Stimulated activated CD8-positive, alpha-beta memory T cell treated with anti-CD3 and anti-CD28 coated beads, Interleukin-15, amount 100 ng/mL, for 48 hours (primary cell): Measurements from ENCODE around the gene CGRRF1.

ENCODE experiments used
- DNase-seq, 2 donors: peaks; one replicate each; pipeline ENCODE4 v3.0.0-alpha.2; 2020; ENCODE audit warnings: low read depth in 2 of 2

CGRRF1 gene

GRCh38 chr14:54577977-54578376 lies 68.3 kb downstream of the CGRRF1 start:
- no peak for DNase-seq

- DNase-seq: no peak
Measured at GRCh38 chr14:54579621-54580020, 69.9 kb downstream of the CGRRF1 start.

- no peak for DNase-seq
Measured at GRCh38 chr14:54580933-54581332, 71.2 kb downstream of the CGRRF1 start.

GRCh38 chr14:54582334-54582733 lies 72.6 kb downstream of the CGRRF1 start:
- no peak for DNase-seq

- DNase-seq: no peak
Measured at GRCh38 chr14:54584097-54584496, 74.4 kb downstream of the CGRRF1 start.

GRCh38 chr14:54585214-54585613 lies 75.5 kb downstream of the CGRRF1 start:
- DNase-seq: no peak
